ENCODE measurements around the gene SLC35E3.
"Not testable (repeated sequence)": the region's sequence is repeated elsewhere in the genome, so short reads cannot be mapped to it uniquely, and the experiment has no call there.

SLC35E3 gene

GRCh38 chr12:68807274-68807575 lies 61.2 kb downstream of the SLC35E3 start:
- H3K27me3 ChIP-seq (replicated peaks; ENCODE audit: control insufficient read depth, insufficient read depth, low read length); DNase-seq (ENCODE audit: low read depth); H3K9me3 ChIP-seq (ENCODE audit: control insufficient read depth, low read length): not testable (repeated sequence)
- H3K4me1 ChIP-seq (ENCODE audit: control insufficient read depth, insufficient read depth, low read length): peaks cover 19% of the 10 kb centered on the region
- peak overlapping the region; percentile 100 for H3K9ac ChIP-seq (ENCODE audit: low read length)
- H3K4me3 ChIP-seq (ENCODE audit: low read length): peak overlapping the region; percentile 81
- H3K36me3 ChIP-seq (ENCODE audit: control insufficient read depth, insufficient read depth, low read length, severe bottlenecking): peaks cover 19% of the 10 kb centered on the region

GRCh38 chr12:68807576-68808387 lies 61.8 kb downstream of the SLC35E3 start, which contains the start of gene MDM2:
TSS of gene MDM2 (plus strand) at chr12:68808177. CDS start at chr12:68808478, 301 bp downstream.
- H3K4me1 ChIP-seq (ENCODE audit: control insufficient read depth, insufficient read depth, low read length): peaks cover 24% of the 10 kb centered on the region
- peak within 1 kb of the TSS; percentile 100 for H3K9ac ChIP-seq (ENCODE audit: low read length)
- peak within 1 kb of the TSS; percentile 81 for H3K4me3 ChIP-seq (ENCODE audit: low read length)
- H3K36me3 ChIP-seq (ENCODE audit: control insufficient read depth, insufficient read depth, low read length, severe bottlenecking): peaks cover 24% of the 10 kb centered on the region
- H3K9me3 ChIP-seq (ENCODE audit: control insufficient read depth, low read length): no peaks in the 10 kb centered on the region
- H3K27me3 ChIP-seq (replicated peaks; ENCODE audit: control insufficient read depth, insufficient read depth, low read length): no peaks in the 10 kb centered on the region
- peak; percentile 96 for DNase-seq (ENCODE audit: low read depth)

GRCh38 chr12:68808388-68809189 lies 62.6 kb downstream of the SLC35E3 start:
- Histone ChIP-seq H3K27me3 (replicated peaks; ENCODE audit: control insufficient read depth, insufficient read depth, low read length) (no peaks in the 10 kb centered on the region), H3K4me3 (ENCODE audit: low read length) (peak overlapping the region; percentile 81), H3K36me3 (ENCODE audit: control insufficient read depth, insufficient read depth, low read length, severe bottlenecking) (peaks cover 33% of the 10 kb centered on the region), H3K4me1 (ENCODE audit: control insufficient read depth, insufficient read depth, low read length) (peaks cover 30% of the 10 kb centered on the region), H3K9me3 (ENCODE audit: control insufficient read depth, low read length) (no peaks in the 10 kb centered on the region), H3K9ac (ENCODE audit: low read length) (peak overlapping the region; percentile 100)
- peak; percentile 95 for DNase-seq (ENCODE audit: low read depth)

- DNase-seq (ENCODE audit: low read depth): no peak
Observed at GRCh38 chr12:68809190-68810026, 63.4 kb downstream of the SLC35E3 start.

GRCh38 chr12:68810027-68810389 lies 64.0 kb downstream of the SLC35E3 start:
- not testable (repeated sequence) for DNase-seq (ENCODE audit: low read depth); H3K27me3 ChIP-seq (replicated peaks; ENCODE audit: control insufficient read depth, insufficient read depth, low read length); H3K9me3 ChIP-seq (ENCODE audit: control insufficient read depth, low read length)
- peak overlapping the region; percentile 100 for H3K9ac ChIP-seq (ENCODE audit: low read length)
- H3K4me3 ChIP-seq (ENCODE audit: low read length): peak overlapping the region; percentile 81
- peaks cover 40% of the 10 kb centered on the region for H3K4me1 ChIP-seq (ENCODE audit: control insufficient read depth, insufficient read depth, low read length)
- peaks cover 47% of the 10 kb centered on the region for H3K36me3 ChIP-seq (ENCODE audit: control insufficient read depth, insufficient read depth, low read length, severe bottlenecking)

More at GRCh38 chr12:68809190-68810026, 63.4 kb downstream of the SLC35E3 start:
- Histone ChIP-seq H3K9ac (ENCODE audit: low read length) (peak overlapping the region; percentile 100), H3K4me3 (ENCODE audit: low read length) (peak overlapping the region; percentile 81), H3K27me3 (replicated peaks; ENCODE audit: control insufficient read depth, insufficient read depth, low read length) (no peaks in the 10 kb centered on the region), H3K9me3 (ENCODE audit: control insufficient read depth, low read length) (no peaks in the 10 kb centered on the region), H3K36me3 (ENCODE audit: control insufficient read depth, insufficient read depth, low read length, severe bottlenecking) (peaks cover 41% of the 10 kb centered on the region), H3K4me1 (ENCODE audit: control insufficient read depth, insufficient read depth, low read length) (peaks cover 34% of the 10 kb centered on the region)

GRCh38 chr12:68811573-68811972 lies 65.6 kb downstream of the SLC35E3 start:
- H3K4me1 ChIP-seq (ENCODE audit: control insufficient read depth, insufficient read depth, low read length): peaks cover 53% of the 10 kb centered on the region
- H3K36me3 ChIP-seq (ENCODE audit: control insufficient read depth, insufficient read depth, low read length, severe bottlenecking): peaks cover 61% of the 10 kb centered on the region
- DNase-seq (ENCODE audit: low read depth); H3K9me3 ChIP-seq (ENCODE audit: control insufficient read depth, low read length); H3K27me3 ChIP-seq (replicated peaks; ENCODE audit: control insufficient read depth, insufficient read depth, low read length); H3K9ac ChIP-seq (ENCODE audit: low read length): not testable (repeated sequence)
- H3K4me3 ChIP-seq (ENCODE audit: low read length): peak overlapping the region; percentile 81

GRCh38 chr12:68812553-68813241 lies 66.7 kb downstream of the SLC35E3 start:
- peak overlapping the region; percentile 81 for H3K4me3 ChIP-seq (ENCODE audit: low read length)
- no peaks in the 10 kb centered on the region for H3K9me3 ChIP-seq (ENCODE audit: control insufficient read depth, low read length)
- H3K9ac ChIP-seq (ENCODE audit: low read length): peak overlapping the region; percentile 50
- no peak for DNase-seq (ENCODE audit: low read depth)
- peaks cover 72% of the 10 kb centered on the region for H3K36me3 ChIP-seq (ENCODE audit: control insufficient read depth, insufficient read depth, low read length, severe bottlenecking)
- H3K4me1 ChIP-seq (ENCODE audit: control insufficient read depth, insufficient read depth, low read length): peaks cover 51% of the 10 kb centered on the region
- no peaks in the 10 kb centered on the region for H3K27me3 ChIP-seq (replicated peaks; ENCODE audit: control insufficient read depth, insufficient read depth, low read length)

- Histone ChIP-seq H3K36me3 (ENCODE audit: control insufficient read depth, insufficient read depth, low read length, severe bottlenecking) (peaks cover 77% of the 10 kb centered on the region), H3K9ac (ENCODE audit: low read length) (peak overlapping the region; percentile 50), H3K9me3 (ENCODE audit: control insufficient read depth, low read length) (no peaks in the 10 kb centered on the region), H3K4me1 (ENCODE audit: control insufficient read depth, insufficient read depth, low read length) (peaks cover 51% of the 10 kb centered on the region), H3K27me3 (replicated peaks; ENCODE audit: control insufficient read depth, insufficient read depth, low read length) (no peaks in the 10 kb centered on the region), H3K4me3 (ENCODE audit: low read length) (peak overlapping the region; percentile 81)
- DNase-seq (ENCODE audit: low read depth): no peak
Observed at GRCh38 chr12:68813242-68813593, 67.2 kb downstream of the SLC35E3 start.

- peak overlapping the region; percentile 81 for H3K4me3 ChIP-seq (ENCODE audit: low read length)
- H3K36me3 ChIP-seq (ENCODE audit: control insufficient read depth, insufficient read depth, low read length, severe bottlenecking): peaks cover 89% of the 10 kb centered on the region
- peaks cover 51% of the 10 kb centered on the region for H3K4me1 ChIP-seq (ENCODE audit: control insufficient read depth, insufficient read depth, low read length)
- no peaks in the 10 kb centered on the region for H3K9me3 ChIP-seq (ENCODE audit: control insufficient read depth, low read length)
- H3K9ac ChIP-seq (ENCODE audit: low read length): peak overlapping the region; percentile 21
- DNase-seq (ENCODE audit: low read depth): no peak
- no peaks in the 10 kb centered on the region for H3K27me3 ChIP-seq (replicated peaks; ENCODE audit: control insufficient read depth, insufficient read depth, low read length)
Observed at GRCh38 chr12:68814490-68815231, 68.7 kb downstream of the SLC35E3 start.

GRCh38 chr12:68815232-68815927 lies 69.4 kb downstream of the SLC35E3 start:
- peak overlapping the region; percentile 81 for H3K4me3 ChIP-seq (ENCODE audit: low read length)
- H3K36me3 ChIP-seq (ENCODE audit: control insufficient read depth, insufficient read depth, low read length, severe bottlenecking): peaks cover 89% of the 10 kb centered on the region
- H3K4me1 ChIP-seq (ENCODE audit: control insufficient read depth, insufficient read depth, low read length): peaks cover 49% of the 10 kb centered on the region
- DNase-seq (ENCODE audit: low read depth): no peak
- peak overlapping the region; percentile 25 for H3K9ac ChIP-seq (ENCODE audit: low read length)
- no peaks in the 10 kb centered on the region for H3K27me3 ChIP-seq (replicated peaks; ENCODE audit: control insufficient read depth, insufficient read depth, low read length)
- no peaks in the 10 kb centered on the region for H3K9me3 ChIP-seq (ENCODE audit: control insufficient read depth, low read length)

All from adipocyte (in vitro differentiated cells).